Fibroblast of upper back skin (primary cell): Measurements from ENCODE around the gene ERBB4.
"Not testable (repeated sequence)": the region's sequence is repeated elsewhere in the genome, so short reads cannot be mapped to it uniquely, and the experiment has no call there.

Experiments used
- DNase-seq: peaks from one replicate; pipeline ENCODE4 v3.0.0-alpha.2; 2013

ERBB4 gene

DNA sequence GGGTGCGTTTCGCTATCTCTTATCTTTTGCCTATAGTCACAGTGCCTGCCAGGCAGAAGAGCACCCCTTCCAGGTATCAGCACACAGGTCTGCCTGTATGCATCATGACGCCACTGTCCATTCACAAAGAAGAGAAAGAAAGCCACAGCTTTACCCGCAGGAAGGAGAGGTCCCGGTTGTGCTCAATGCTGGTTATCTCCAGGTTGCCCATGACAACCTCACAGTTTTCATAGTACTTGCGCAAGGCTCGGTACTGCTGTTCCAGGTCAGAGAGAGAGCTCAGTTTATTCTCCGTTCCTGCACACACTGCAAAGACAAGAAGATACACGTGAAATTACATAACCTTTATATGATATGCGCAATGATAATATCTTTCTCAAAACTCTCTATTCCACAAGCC, 414.0 kb downstream of the ERBB4 start:
- no peak for DNase-seq

DNA sequence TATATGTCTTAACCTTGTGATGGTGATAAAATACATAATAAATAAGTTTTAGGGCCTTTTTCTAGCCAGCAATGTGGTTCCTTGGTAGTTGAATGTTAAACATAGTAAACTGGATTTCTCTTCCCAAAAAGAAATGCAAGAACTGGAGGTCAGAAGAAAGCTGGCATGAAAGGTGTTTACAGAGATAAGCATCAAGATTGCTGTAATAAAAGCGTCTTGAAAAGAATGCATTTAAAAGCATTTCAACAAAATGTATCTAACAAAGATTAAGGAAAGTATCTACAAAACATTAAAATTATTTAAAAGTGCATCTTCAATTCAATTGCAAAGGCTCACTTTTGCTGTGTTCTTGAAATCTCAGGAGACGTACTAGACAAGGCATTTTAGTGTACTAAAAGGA, 419.0 kb downstream of the ERBB4 start:
- DNase-seq, result no peak

DNA sequence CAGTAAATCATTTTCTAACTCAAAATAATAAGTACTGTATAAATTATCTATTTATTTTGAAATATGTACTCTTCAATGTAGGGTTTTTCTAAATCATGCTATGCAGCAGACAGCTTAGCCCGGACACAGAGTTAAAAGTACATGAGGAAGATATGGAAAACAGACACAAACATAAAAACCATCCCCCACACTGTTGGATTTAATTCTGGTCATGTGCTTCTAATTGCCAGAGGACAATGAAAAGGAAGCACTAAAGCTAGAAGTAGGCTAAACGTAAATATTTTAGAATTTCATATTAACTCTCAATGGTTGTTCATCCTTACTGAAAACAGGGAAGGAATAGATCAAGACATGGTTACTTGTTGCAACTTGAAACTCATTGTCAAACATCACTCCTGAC, 420.7 kb downstream of the ERBB4 start:
- no peak for DNase-seq

DNA sequence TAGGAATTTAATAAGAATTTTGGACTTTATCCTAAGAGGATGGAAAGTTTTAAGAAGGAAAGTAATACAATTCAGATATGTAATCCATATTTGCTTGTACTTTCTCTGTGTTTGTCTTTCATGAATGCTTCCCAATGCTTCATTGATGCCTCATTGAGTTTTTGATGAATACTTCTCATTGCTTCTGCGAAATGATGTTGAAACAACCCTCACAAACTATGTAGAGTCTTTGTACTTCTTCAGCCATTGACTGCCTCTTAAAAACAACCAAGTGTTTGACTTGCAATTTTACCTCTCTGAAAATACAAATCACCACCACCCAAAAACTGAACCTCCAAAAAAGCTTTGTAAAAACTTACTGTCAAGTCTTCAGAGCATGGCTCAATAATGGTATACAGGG, 424.1 kb downstream of the ERBB4 start:
- DNase-seq, result no peak

DNA sequence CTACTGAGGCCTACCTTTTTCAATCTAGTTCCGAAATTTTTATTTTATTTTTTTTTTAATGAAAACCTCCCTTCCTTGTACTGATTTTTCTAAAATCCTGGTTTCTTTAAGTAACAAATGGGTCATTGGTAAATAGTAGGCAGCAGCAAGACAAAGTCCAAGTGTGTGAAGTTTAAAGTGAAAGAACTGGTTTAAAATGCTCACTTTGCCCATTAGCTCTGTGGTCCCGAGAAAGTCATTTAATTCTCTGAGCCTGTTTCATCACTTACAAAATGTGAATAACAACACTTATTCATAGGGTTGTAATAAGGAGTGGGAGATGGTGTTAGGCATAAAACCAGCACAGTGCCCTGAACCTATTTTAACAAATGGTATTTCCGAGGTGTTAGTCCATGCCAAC, 426.2 kb downstream of the ERBB4 start:
- DNase-seq, result no peak

DNA sequence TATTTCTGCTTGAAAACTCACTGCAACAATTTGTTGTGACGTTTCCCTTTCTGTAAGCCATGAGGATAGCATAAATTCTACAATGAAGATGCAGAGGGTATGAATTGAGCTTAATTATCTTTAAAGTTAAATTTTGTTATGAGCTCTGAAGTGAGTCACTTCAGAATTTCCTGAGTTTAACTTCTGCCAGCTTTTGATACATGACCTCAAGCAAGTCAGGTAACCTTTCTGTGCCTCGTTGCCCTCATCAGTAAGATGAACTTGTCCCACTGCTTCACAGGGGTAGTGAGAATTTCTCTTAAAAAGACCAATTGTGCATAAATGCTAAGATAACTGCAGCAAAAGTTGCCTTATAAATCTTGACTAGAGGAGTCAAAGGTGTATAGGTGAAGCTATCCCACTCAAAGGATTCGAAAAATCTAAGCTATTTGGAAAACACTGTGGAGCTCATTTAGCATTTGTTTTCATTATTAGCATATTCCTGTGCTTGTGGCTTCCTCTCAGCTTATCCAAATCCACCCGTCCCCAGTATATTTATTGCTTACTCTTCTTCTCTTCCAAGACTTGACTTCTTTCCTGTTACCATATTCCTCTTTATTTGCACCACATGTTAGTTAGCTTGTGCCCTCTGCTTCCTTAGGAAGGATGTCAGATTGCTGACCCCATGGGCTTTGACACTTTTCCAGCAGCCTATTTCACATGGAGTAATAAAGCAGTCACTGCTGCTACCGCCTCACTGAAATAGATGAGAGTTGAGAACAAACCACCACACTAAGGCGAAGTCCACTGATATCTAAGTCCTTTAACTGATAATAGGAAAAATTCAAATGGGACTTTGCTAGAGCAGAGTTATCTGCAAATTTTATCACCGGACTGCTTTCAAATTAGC, 428.6 kb downstream of the ERBB4 start:
- DNase-seq, result no peak

DNA sequence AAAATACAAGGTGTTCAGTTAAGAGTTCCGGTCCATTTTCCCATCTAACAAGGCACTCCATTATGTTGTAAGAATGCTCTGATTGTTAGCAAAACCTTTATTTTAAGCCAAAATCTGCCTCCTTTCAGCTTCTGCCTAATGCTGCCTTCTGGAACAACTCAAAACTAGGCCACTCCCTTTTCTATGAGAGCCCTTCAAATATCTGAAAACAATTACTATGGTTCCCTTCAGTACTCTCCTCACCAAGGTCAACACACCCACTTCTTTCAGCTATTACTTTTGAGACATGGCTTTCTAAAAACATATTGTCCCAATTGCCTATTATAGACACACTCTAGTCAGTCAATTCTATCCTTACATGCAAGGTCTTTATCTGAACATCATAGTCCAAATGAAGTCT, 429.4 kb downstream of the ERBB4 start:
- DNase-seq, result no peak

DNA sequence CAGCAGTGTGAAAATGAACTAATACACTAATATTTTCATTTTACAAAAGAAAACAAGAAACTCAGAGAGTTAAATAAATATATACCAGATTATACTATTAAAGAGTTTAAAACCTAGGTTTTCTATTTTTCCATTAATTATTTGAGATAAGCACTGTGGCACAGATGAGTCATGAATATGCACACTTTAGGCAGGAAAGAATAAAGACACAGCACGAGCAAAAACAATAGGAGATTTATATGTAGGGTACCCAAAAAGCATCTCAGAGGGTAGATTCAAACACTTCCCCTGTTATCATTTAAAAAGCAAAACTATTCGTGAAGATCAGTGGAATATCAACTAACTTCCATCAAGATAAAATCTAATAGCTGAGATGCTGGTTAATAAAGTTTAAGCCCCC, 430.6 kb downstream of the ERBB4 start:
- DNase-seq, result no peak

DNA sequence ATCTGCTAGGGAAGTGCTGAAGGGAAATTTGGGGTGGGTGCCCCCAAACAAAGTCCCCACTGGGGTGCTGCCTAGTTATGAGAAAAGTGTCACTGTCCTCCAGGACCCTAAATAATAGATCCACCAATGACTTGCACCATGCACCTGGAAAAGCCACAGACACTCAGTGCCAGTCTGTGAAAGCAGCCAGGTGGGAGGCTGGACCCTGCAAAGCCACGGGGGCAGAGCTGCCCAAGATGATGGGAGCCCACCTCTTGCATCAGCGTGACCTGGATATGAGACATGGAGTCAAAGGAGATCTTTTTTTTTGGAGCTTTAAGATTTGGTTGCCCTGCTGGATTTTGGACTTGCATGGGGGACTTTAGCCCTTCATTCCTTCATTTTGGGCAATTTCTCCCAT, 431.6 kb downstream of the ERBB4 start:
- DNase-seq, result no peak

DNA sequence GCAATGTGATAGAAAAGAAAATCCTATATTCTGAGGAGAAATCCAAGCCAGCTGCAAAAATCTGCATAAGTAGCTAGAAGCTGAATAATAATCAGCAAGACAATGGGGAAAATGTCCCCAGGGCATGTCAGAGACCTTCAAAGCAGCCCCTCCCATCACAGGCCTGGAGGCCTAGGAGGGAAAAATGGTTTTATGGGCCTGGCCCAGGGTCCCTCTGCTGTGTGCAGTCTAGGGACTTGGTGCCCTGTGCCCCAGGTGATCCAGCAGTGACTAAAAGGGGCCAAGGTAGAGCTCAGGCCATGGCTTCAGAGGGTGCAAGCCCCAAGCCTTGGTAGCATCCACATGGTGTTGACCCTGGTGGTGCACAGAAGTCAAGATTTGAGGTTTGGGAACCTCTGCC, 432.1 kb downstream of the ERBB4 start:
- DNase-seq, result not testable (repeated sequence)

DNA sequence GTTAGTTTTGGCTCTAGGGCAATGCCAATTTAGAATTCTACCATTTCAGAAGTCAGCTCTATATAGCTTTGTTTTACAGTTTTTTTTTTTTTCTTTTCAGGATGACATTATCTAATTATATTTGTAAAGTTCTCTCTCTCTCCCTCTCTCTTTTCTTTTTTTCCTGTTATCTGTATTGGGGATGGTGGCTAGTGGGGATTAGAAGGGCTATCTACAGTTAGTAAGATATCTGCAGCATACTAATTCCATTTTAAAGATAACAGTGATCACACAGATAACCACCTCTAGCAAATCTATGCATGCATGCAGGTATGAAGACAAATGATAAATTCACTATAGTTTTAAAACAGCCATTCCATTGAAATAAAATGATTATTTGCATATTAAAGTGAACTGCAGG, 438.9 kb downstream of the ERBB4 start:
- no peak for DNase-seq

DNA sequence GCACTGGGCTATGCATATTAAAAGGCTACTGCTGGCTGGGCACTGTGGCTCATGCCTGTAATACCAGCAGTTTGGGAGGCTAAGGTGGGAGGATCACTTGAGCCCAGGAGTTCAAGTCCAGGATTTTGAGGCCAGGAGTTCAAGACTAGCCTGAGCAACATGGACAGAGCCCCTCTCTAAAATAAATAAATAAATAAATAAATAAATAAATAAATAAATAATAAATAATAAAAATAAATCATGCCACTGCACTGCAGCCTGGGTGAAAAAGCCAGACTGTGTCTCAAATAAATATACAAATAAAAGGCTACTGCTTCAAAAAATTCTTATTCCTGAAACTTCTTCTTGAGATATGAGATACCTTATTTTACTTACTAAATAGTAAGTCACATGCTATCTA, 439.6 kb downstream of the ERBB4 start:
- no peak for DNase-seq

DNA sequence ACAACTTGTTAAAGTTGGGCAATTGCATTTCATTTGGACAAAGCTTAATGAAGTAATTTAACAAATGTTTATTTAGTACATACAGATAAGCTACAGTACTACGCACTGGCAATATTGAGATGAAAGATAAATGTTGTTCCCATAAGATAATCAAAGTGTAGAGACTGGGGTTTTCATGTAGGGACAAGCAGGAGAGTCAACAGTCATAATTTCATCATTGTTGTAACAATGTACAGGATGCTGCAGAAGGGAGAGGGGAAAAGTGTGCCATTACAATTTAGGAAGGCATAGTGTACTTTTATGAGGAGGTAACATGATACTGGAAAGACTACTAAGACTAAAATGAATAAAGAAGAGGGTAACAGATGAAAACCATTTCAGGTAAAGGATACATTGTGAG, 441.6 kb downstream of the ERBB4 start:
- DNase-seq, result no peak

DNA sequence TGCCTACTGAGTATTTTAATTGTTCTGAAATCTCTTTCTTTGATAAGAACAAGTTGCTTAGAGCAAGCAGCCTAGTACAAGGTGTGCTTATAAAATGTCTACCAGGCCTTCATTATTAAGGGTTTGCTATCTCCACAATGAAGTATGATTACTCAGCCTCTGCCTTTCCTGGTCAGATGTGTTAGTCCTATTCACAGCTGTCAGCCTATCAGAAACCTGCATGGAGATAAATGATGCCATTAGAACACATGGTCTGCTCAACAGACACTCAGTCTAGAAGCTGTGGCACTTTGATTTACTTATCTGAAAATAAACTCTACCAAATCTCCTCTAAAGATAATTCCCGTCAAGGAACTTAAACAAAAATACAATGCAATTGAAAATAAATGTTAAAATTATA, 448.7 kb downstream of the ERBB4 start:
- DNase-seq, result no peak

DNA sequence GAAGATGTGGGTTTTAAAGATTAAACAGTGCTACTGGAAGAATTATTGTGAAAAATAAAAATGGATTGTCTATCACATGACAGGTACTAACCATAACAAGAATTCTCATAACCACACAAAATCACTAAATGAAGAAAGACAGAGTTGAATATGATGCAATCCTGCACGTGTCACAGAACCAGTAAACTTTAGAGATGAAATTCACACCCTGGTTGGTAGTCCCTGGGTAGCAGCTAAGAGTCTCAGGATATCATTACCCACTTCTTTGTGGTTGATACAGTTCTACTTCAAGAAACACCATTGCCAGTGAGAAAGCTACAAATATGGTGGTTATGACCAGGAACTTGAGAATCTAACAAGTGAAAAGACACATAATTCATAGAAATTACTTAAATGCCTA, 450.2 kb downstream of the ERBB4 start:
- DNase-seq, result no peak

DNA sequence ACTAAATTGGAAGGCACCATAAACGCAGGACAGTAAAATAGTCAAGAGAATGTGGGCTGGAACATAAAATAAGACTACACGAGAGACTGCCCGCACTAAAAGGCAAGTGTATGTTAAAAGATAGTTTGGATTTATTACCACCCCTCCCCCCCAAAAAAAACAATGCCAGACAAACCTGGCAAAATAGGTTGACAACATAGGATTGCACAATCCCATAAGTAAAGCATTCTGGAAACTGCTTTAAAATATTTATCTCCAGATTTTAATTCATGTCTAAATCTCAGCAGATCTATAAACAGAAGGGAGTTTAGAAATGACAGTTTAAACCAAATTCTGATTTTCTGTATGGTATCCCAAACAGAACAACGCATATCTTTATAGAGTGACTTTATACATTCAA, 455.1 kb downstream of the ERBB4 start:
- no peak for DNase-seq

DNA sequence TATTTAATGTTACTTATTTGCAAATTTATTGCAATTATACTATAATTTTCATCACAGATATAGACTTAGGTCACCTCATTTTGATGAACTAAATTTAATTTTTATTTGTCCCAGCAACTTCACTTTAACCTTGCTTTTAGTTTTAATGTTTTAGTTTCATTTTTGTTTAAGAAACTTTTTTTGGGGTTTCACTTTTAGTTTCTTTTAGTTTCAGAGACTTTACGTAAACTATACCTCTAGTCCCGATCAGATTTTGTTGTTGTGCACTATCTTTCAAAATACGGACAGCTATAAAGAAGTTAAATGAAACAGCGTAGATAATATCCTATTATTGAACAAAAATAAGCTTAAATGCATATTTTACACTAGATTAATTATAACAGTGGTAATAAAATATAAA, 460.5 kb downstream of the ERBB4 start:
- no peak for DNase-seq

DNA sequence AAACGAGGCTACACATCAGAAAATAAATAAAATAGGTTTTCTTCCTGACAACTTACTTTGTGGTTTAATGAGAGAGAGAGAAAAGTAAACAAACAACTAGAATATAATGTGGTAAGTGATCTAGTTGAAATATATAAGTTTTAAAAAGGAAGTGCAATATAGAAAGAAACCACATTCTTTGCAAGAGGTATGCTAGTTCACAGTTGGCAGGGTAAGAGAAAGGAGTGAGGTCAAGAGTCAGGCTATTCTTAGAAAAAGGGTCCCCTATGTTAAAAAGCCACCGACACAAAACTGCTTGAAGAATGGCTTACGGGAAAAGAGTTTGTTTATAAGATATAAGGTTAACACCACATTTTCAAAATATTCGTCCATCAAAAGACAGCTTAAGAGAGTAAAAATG, 462.1 kb downstream of the ERBB4 start:
- DNase-seq, result no peak

DNA sequence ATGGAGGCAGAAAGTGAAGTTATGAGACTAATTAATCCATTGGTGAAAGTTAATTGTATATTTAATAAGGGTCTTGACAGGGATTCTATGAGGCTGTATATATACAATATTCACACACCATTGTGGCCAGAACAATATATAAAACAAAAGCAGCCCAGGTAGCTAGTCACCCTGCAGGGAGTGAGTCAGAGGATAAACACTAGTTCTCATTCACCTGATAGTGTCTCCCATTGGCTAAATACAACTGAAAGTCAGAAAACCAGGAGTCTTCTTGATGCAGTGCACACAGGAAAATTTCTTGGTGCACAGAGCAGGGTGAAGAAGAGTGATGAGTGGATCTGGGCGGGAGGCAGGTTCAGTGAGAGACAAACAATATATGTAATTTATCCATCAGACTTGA, 465.2 kb downstream of the ERBB4 start:
- DNase-seq, result no peak

DNA sequence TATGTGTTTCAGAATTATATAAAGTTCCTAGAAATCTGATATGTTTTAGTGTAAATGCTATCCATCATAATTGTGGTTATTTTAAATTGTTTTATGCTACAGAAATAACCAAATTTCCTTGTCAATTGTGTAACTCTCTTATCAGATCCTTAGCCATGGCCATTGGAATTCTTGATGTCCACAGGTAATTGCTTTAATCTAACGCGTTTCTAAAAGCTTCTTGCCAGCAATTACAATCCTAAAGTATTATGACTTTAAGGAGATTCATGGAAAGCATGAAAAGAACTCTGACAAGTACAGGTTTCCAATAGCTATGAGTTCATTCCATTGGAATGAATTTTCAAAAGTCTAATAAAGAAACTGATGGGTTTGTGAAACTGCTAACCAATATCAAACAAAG, 472.1 kb downstream of the ERBB4 start:
- no peak for DNase-seq

DNA sequence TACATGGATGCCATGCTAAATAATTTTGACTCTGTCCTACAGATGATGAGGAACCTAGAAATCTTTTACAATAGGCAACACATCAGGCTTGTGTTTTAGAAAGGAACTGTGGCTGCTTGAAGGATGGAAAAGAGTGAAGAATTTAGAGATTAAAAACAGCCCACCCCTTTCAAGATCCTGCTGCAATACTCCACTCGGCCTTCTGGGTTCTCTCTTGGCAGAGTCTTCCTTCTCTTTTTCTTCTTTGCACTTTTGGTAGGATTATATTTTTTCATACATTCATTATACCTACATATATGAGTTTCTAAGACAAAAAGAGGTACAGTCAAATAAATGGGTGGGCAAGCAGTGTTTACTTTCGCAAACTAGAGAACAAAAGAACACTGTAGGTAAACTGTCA, 474.3 kb downstream of the ERBB4 start:
- no peak for DNase-seq

DNA sequence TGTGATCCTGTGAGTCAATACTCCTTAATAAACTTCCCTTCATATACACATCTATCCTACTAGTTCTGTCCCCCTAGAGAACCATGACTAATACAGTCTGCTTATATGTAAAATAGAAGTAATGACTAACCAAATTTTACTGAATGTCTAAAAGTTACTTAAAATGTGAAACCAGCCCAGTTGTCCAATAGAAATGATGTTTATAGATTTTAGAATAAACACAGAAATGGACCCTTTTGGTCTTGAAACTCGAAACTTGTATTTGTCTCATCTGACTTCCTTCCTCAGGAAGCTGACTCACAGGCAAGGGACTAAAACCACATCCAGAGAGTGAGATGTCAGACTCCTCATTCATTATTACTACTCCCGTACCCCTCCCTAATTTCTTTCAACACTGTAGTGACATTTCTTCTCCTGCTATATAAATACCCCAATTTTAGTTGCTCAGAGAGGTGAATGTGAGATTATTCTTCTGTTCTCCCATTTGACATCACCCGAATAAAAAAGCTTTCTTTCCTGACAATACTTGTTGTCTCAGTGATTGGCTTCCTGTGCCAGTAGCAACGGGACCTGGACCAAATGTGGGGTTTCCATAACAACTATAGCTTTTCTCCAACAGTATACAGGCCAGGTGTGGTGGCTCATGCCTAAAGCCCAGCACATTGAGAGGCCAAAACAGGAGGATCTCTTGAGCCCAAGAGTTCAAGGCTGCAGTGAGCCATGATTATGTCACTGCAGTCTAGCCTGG, 486.0 kb downstream of the ERBB4 start:
- peak; percentile 62 for DNase-seq

DNA sequence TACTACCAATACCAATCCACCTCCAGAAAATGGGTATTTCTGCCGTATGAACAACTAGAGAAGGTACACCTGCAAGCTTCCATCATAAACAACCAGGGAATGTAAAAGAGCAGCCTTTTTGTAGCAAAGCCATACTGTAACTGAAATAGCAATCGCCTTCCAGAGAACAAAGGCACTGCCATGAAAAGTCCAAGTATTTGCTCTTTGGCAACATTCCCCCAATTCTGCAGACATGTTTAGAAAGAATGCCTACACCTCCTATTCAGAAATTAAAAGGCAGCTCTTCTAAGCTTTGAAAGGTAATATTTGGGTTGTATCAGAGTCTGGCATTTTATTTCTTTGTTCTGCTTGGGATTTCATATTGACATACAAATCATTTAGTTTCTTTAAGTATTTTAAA, 487.7 kb downstream of the ERBB4 start:
- DNase-seq, result no peak

DNA sequence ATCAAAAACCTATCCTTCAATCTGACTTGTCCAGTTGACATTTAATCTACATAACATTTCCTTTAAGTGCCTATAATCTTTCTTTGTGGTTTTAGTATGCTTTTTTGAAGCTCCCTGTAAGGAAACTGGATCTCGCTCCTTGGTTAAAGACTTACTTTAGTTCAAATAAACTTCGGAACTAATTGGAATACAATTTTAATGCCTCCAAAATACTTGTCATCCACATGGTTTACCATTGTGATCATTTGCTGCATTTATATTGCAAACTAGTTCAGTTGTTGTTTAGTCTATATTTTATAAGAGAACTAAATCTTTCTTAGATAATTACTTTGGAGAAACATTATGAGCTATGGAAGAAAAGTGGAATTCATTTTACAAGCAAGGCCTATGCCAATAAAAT, 496.0 kb downstream of the ERBB4 start:
- no peak for DNase-seq

DNA sequence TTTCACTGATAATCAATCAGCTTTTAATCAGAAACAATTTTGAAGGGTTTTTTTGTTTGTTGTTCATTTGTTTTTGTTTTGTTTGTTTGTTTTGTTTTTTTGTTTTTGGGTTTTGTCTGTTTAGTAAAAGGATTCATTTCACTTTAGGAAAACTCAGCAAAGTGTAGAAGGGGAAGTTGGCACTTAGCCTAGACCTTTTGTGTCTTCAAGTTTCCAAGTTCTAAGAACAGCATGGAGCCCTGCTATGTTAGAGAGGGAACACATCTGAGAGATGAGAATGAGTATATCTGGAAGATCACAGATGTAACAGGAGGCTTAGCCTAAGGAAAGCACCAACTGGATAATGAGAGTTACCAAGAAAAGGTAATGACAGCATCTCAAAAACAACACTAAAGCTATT, 501.5 kb downstream of the ERBB4 start:
- no peak for DNase-seq
